Hepatocyte (in vitro differentiated cells): ENCODE data around the gene CFAP58. TPM values are rescaled to one million over a fixed set of nuclear protein-coding genes. Genes with fewer than 3 reads are reported as not detected.

Source experiments
- DNase-seq: peaks from one replicate; pipeline ENCODE4 v3.0.0-alpha.2; 2016; ENCODE audit warnings: low spot score
- H2AFZ ChIP-seq: fragments of 200-600 bp; sonication (generic); 2 replicates; pipeline ENCODE4 v1.6.0; 2016; ENCODE audit warnings: antibody characterized with exemption, mild to moderate bottlenecking
- H3K27ac ChIP-seq: fragments of 200-600 bp; sonication (generic); 2 replicates; pipeline ENCODE4 v1.5.1; 2016; ENCODE audit warnings: mild to moderate bottlenecking
- H3K27me3 ChIP-seq: fragments of 200-600 bp; sonication (generic); 2 replicates; pipeline ENCODE4 v1.6.1; 2016
- H3K36me3 ChIP-seq: fragments of 200-600 bp; sonication (generic); replicated peaks from 2 replicates; pipeline ENCODE4 v1.5.1; 2016; ENCODE audit warnings: low read depth; ENCODE audit not compliant: insufficient read depth
- H3K4me1 ChIP-seq: fragments of 200-600 bp; sonication (generic); 2 replicates; pipeline ENCODE4 v1.5.1; 2016; ENCODE audit warnings: mild to moderate bottlenecking, moderate library complexity; ENCODE audit not compliant: insufficient read depth
- H3K4me2 ChIP-seq: fragments of 200-600 bp; sonication (generic); 2 replicates; pipeline ENCODE4 v1.6.0; 2016
- H3K4me3 ChIP-seq: fragments of 200-600 bp; sonication (generic); 2 replicates; pipeline ENCODE4 v1.5.1; 2016; ENCODE audit warnings: mild to moderate bottlenecking
- H3K79me2 ChIP-seq: fragments of 200-600 bp; sonication (generic); 2 replicates; pipeline ENCODE4 v1.6.0; 2017; ENCODE audit warnings: mild to moderate bottlenecking
- H3K9me2 ChIP-seq: fragments of 200-600 bp; sonication (generic); replicated peaks from 2 replicates; pipeline ENCODE4 v1.6.0; 2017; ENCODE audit warnings: mild to moderate bottlenecking; ENCODE audit not compliant: insufficient read depth
- H3K9me3 ChIP-seq: fragments of 200-600 bp; sonication (generic); 2 replicates; pipeline ENCODE4 v1.5.1; 2016; ENCODE audit warnings: low read depth, mild to moderate bottlenecking
- H4K20me1 ChIP-seq: fragments of 200-600 bp; sonication (generic); 2 replicates; pipeline ENCODE4 v1.6.0; 2016; ENCODE audit warnings: mild to moderate bottlenecking; ENCODE audit not compliant: insufficient read depth, poor library complexity, severe bottlenecking
- EZH2 ChIP-seq: fragments of 200-600 bp; sonication (generic); IDR thresholded peaks from 2 replicates; pipeline ENCODE4 v1.6.1; 2016; ENCODE audit warnings: antibody characterized with exemption, mild to moderate bottlenecking, borderline replicate concordance
- EZH2phosphoT487 ChIP-seq: fragments of 200-600 bp; sonication (generic); IDR thresholded peaks from one replicate; pipeline ENCODE4 v1.6.1; 2018; ENCODE audit warnings: antibody characterized with exemption, mild to moderate bottlenecking, low read depth, moderate library complexity; ENCODE audit not compliant: unreplicated experiment, severe bottlenecking
- WGBS: methylation state at CpG from one replicate; pipeline ENCODE4 v1.1.6; 2016; ENCODE audit warnings: low lambda C conversion rate; ENCODE audit errors: missing lambda C conversion rate; 5-methylcytosine and 5-hydroxymethylcytosine counted together
- polyA plus RNA-seq: library from polyadenylated mRNA; unstranded; fragments of >200 nt; fragmentation: Nextera tagmentation; extraction: Ambion mirVana; gene quantifications from 2 replicates; pipeline ENCODE4 v1.2.1, GENCODE V29; 2016
- total RNA-seq: library from RNA; depleted of rRNA; stranded (reverse); fragments of >200 nt; gene quantifications from 2 replicates; pipeline ENCODE4 v1.2.3, GENCODE V29; 2014
- TF ChIP-seq, protein P1 (sequence below): fragments of 200-600 bp; sonication (generic); IDR thresholded peaks from 2 replicates; pipeline ENCODE4 v1.5.1; 2016; ENCODE audit warnings: antibody characterized with exemption, mild to moderate bottlenecking; ENCODE audit not compliant: poor library complexity

The CFAP58 gene
- total and polyA plus RNA-seq, 2 experiments from 2014 or later = 0.17 TPM; not detected in 1

GRCh38 chr10:104330168-104331110 lies 23.2 kb upstream of the CFAP58 start:
- peaks cover 54% of the 10 kb centered on the region for H3K4me1 ChIP-seq
- no peaks in the 10 kb centered on the region for H4K20me1 ChIP-seq
- WGBS = 20% methylated on average over 8 of the region's 8 CpGs
- peak; percentile 80 for DNase-seq
- H3K79me2 ChIP-seq = peaks cover 65% of the 10 kb centered on the region
- H3K27me3 ChIP-seq = no peaks in the 10 kb centered on the region
- no peaks in the 10 kb centered on the region for H3K9me3 ChIP-seq
- H3K36me3 ChIP-seq = no peaks in the 10 kb centered on the region
- no peak overlapping the region for H2AFZ ChIP-seq
- H3K4me2 ChIP-seq = peak overlapping the region; percentile 74
- H3K4me3 ChIP-seq = no peak overlapping the region
- no peak for TF ChIP-seq EZH2
- H3K27ac ChIP-seq = peak overlapping the region; percentile 97
- no peaks in the 10 kb centered on the region for H3K9me2 ChIP-seq

DNA sequence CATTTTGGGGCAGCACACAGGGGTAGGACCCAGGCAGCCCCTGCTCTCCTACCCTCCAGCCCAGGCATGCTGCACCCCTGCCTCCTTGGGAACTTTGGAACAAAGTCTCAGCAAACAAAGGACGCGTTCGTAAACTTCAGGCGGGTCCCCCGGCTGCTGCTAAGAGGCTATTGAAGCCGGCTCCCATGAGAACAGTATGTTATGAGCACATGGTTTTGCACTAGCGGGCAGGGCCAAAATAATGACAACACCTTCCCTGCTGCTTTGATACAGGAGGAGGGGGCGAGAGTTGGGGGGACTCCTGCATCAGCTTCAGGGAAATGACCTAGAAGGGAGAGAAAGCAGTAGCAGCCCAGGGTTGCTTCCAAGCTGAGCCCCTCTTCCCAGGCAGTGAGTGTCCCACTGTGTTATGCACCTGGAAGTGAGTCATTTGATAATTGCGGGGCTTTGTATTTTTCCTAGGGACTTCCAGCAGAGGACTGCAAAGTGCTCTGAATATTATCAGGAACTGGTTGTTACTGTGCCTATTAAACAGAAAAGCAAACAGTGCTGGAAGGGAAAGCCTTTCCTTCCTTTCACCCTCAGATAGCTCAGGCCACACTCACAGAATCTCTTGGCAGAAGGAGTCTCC lies 22.3 kb upstream of the CFAP58 start:
- H2AFZ ChIP-seq = no peak overlapping the region
- no peaks in the 10 kb centered on the region for H3K36me3 ChIP-seq
- peaks cover 54% of the 10 kb centered on the region for H3K4me1 ChIP-seq
- H3K9me2 ChIP-seq = no peaks in the 10 kb centered on the region
- H3K4me2 ChIP-seq = peak overlapping the region; percentile 74
- H3K9me3 ChIP-seq = no peaks in the 10 kb centered on the region
- peaks cover 65% of the 10 kb centered on the region for H3K79me2 ChIP-seq
- peak; percentile 56 for DNase-seq
- WGBS = 24% methylated on average over 9 of the region's 9 CpGs
- no peak overlapping the region for H3K4me3 ChIP-seq
- H4K20me1 ChIP-seq = no peaks in the 10 kb centered on the region
- peak overlapping the region; percentile 97 for H3K27ac ChIP-seq
- TF ChIP-seq EZH2phosphoT487 (no peak), EZH2 (no peak)
- TF ChIP-seq, protein P1, sequence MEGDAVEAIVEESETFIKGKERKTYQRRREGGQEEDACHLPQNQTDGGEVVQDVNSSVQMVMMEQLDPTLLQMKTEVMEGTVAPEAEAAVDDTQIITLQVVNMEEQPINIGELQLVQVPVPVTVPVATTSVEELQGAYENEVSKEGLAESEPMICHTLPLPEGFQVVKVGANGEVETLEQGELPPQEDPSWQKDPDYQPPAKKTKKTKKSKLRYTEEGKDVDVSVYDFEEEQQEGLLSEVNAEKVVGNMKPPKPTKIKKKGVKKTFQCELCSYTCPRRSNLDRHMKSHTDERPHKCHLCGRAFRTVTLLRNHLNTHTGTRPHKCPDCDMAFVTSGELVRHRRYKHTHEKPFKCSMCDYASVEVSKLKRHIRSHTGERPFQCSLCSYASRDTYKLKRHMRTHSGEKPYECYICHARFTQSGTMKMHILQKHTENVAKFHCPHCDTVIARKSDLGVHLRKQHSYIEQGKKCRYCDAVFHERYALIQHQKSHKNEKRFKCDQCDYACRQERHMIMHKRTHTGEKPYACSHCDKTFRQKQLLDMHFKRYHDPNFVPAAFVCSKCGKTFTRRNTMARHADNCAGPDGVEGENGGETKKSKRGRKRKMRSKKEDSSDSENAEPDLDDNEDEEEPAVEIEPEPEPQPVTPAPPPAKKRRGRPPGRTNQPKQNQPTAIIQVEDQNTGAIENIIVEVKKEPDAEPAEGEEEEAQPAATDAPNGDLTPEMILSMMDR = no peak
- no peaks in the 10 kb centered on the region for H3K27me3 ChIP-seq

- H3K4me3 ChIP-seq = no peak overlapping the region
- no peak overlapping the region for H2AFZ ChIP-seq
- peaks cover 65% of the 10 kb centered on the region for H3K79me2 ChIP-seq
- H3K27ac ChIP-seq = peak overlapping the region; percentile 97
- H3K4me1 ChIP-seq = peaks cover 51% of the 10 kb centered on the region
- 92% methylated on average over 11 of the region's 11 CpGs for WGBS
- TF ChIP-seq, protein P1 = no peak
- TF ChIP-seq EZH2 = no peak
- TF ChIP-seq EZH2phosphoT487 = no peak
- H3K36me3 ChIP-seq = no peaks in the 10 kb centered on the region
- H3K9me2 ChIP-seq = no peaks in the 10 kb centered on the region
- H3K27me3 ChIP-seq = no peaks in the 10 kb centered on the region
- peak overlapping the region; percentile 74 for H3K4me2 ChIP-seq
- H4K20me1 ChIP-seq = no peaks in the 10 kb centered on the region
- no peaks in the 10 kb centered on the region for H3K9me3 ChIP-seq
- DNase-seq = no peak
Observed at GRCh38 chr10:104332243-104333031, 21.2 kb upstream of the CFAP58 start.
